AG10803 (cell line): ENCODE results near the gene AZIN2.
A peak's percentile ranks its signal among the peaks of the same experiment; 100 is the strongest.
"Not testable (repeated sequence)": the region's sequence is repeated elsewhere in the genome, so short reads cannot be mapped to it uniquely, and the experiment has no call there.

ENCODE experiments used
- DNase-seq: peaks from one replicate; pipeline ENCODE4 v3.0.0; 2010; ENCODE audit warnings: low read depth
- H3K4me3 ChIP-seq: 2 replicates; pipeline ENCODE4 v1.5.1; 2011; ENCODE audit warnings: mild to moderate bottlenecking, low read length, control low read depth
- TF ChIP-seq, protein P1 (sequence below): conservative IDR thresholded peaks from 2 replicates; pipeline ENCODE4 v1.5.1; 2011; ENCODE audit warnings: mild to moderate bottlenecking, low read length, control low read depth, inconsistent platforms

AZIN2 gene

DNA sequence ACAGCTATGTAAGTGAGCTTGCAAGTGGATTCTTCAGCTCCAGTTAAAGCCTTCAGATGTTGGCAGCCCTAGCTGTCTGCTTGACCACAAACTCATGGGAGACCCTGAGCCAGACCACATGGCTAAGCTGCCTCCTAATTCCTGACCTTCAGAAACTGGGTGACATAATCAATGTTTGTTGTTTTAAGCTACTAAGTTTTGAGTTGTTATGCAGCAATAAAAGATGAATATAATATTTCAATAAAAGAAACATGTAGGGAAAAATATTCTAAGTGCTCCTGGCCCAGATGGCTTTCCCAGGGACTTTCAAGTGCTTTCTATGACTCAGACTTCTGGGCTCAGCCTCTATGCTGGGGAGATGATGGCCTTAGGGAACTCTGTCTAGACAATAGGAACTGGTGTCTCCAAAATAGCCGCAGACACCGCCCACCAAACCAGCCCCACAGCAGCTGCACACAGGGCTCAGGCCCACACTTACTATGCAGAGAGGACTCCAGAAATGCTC is 20.3 kb upstream of the AZIN2 start:
- TF ChIP-seq, protein P1, sequence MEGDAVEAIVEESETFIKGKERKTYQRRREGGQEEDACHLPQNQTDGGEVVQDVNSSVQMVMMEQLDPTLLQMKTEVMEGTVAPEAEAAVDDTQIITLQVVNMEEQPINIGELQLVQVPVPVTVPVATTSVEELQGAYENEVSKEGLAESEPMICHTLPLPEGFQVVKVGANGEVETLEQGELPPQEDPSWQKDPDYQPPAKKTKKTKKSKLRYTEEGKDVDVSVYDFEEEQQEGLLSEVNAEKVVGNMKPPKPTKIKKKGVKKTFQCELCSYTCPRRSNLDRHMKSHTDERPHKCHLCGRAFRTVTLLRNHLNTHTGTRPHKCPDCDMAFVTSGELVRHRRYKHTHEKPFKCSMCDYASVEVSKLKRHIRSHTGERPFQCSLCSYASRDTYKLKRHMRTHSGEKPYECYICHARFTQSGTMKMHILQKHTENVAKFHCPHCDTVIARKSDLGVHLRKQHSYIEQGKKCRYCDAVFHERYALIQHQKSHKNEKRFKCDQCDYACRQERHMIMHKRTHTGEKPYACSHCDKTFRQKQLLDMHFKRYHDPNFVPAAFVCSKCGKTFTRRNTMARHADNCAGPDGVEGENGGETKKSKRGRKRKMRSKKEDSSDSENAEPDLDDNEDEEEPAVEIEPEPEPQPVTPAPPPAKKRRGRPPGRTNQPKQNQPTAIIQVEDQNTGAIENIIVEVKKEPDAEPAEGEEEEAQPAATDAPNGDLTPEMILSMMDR, result no peak
- no peak overlapping the region for H3K4me3 ChIP-seq
- peak; percentile 98 for DNase-seq

DNA sequence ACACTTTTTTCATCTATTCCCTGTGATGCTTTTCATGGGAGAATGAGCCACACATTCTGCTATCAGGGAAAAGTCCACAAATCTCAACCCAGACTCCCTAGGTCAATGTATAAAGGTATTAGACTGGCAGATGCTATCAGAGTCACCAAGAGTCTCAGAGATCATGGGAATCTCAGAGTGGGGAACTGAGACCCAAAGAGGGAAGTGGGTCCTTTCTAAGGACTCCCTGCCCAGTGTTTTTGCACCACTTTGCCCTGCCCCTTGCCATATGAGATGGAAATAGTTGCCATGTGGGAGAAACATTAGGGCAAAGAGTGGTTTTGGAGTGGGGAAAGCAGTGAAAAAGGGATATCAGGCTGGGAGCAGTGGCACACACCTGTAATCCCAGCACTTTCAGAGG is 19.1 kb upstream of the AZIN2 start:
- TF ChIP-seq, protein P1, result no peak
- H3K4me3 ChIP-seq, result no peak overlapping the region
- DNase-seq, result no peak

DNA sequence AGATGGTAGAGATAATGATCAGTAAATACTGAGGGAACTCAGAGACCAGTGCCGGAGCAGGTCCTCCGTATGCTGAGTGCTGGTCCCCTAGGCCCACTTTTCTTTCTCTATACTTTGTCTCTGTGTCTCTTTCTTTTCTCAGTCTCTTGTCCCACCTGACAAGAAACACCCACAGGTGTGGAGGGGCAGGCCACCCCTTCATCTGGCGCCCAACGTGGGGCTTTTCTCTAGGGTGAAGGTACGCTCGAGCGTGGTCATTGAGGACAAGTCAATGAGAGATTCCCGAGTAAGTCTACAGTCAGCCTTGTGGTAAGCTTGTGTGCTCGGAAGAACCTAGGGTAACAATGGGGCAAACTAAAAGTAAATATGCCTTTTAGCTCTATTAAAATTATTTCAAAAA is 16.7 kb upstream of the AZIN2 start:
- H3K4me3 ChIP-seq, DNase-seq: not testable (repeated sequence)

DNA sequence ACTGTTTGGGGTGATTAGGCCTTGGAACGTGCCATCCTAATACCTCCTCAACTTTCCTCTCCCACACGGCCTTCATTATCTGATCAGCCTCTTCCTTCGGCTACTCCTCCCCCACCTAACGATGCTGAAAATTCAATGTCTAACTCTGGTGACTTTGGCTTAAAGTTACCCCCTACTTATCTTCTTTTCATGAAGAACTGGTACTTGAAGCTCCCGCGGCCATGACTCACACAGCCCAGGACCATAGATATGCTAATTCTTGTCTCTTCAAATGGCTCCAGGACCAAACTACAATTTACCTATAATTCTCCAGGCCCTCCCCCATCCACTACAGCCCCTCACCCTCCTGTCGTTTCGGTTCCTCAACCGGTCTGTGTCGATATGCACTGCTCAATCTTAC is 15.7 kb upstream of the AZIN2 start:
- no peak for DNase-seq
- H3K4me3 ChIP-seq, result no peak overlapping the region
- TF ChIP-seq, protein P1, result no peak

DNA sequence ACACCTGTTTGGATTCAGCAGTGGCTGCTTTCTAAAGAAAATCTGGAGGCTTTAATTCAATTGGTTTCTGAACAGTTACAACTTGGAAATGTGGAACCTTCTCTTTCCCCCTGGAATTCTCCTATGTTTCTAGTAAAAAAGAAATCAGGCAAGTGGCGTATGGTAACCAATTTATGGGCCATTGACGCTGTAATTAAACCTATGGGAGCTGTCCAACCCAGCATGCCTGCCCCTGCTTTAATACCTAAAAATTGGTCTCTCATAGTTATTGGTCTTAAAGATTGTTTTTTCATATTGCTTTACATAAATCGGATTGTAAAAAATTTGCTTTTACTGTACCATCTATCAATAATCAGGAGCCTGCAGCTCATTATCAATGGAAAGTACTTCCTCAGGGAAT is 14.5 kb upstream of the AZIN2 start:
- not testable (repeated sequence) for H3K4me3 ChIP-seq, DNase-seq

DNA sequence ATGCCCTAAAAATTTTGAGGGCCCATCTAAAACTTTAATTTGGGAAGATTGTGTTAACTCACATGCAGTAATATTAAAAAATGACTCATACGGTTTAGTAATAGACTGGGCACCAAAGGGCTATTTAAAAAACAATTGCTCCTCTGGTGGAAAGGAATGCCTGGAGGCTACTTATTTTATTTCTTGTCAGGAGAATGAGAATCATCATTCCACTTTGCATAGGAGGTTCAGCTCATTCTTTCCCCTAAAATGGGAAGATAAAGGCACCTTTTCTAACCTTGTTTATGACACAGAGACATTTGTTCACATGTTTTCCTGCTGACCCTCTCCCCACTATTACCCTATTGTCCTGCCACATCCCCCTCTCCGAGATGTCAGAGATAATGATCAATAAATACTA is 12.8 kb upstream of the AZIN2 start:
- H3K4me3 ChIP-seq, DNase-seq: not testable (repeated sequence)

DNA sequence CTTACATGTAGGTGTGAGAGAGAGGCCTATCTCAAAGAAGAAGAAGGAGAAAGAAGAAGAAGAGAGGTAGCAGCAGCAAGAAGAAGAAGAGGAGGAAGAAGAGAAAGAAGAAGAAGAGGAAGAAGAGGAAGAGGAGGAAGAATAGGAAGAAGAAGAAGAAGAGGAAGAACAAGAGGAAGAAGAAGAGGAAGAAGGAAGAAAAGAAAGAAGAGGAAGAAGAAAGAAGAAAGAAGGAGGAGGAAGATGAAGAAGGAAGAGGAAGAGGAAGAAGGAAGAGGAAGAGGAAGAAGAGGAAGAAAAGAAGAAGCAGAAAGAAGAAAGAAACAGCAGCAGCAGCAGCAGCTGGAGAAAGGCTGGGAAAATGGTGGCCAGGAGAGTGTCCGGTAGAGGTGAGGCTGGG is 10.3 kb upstream of the AZIN2 start:
- H3K4me3 ChIP-seq, result no peak overlapping the region
- TF ChIP-seq, protein P1, result no peak

DNA sequence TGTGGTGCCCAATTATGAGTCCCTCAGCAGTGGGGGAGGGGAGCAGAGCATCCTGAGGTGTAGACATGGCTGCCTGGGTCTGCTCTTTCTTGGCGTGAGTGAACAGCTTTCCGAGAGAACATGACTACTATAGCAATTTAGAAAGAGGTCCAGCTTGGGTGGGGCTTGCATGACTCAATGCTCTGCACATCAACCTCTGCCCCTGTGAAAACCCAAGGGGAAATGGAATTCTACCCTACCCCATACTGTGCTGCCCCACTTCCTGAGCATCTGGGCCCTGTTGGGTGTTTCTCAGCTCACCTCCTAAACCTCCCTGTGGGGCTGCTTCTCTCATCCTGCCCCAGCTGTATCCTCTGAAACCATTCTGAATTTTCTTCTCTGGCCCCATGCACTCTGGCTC is 8.2 kb upstream of the AZIN2 start:
- TF ChIP-seq, protein P1, result no peak
- H3K4me3 ChIP-seq, result no peak overlapping the region
- no peak for DNase-seq

More for the DNA sequence above, 10.3 kb upstream of the AZIN2 start:
- no peak for DNase-seq

DNA sequence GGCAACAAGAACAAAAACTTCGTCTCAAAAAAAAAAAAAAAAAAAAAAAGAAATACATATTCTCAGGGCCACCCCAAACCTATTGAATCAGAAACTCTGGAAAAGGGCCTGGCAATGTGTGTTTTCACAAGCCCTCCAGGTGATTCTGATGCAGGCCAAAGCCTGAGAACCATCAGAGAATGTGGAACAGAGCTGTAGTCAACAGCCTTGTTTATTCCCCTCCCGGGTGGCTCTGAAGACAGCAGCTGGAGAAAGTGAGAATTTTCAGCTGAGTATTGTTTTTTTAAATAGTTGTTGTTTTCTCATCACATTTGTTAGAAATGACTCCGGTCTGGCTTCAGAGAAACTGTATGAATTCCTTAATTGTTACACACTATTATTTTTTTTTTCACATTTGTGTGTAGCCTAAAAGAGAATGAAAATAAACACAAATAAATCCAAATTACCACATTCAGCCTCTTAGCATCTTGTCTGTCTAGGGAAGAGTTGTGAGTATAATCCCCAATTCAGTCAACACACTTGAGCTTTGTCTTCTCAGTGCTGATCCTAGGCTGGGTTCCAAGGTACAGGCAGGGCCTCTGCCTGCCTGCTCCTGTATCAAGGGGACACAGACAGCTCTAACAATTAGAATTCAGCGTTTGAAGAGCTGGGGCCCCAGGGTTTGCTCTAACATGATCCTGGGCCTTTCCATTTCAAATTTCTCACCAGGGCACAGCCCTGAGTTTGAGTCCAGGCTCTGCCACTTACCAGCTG is 6.6 kb upstream of the AZIN2 start:
- H3K4me3 ChIP-seq, result no peak overlapping the region
- DNase-seq, result no peak
- TF ChIP-seq, protein P1, result no peak
